Renal pelvis (tissue), 4 donors: ENCODE results near the gene AMMECR1. TPM values are rescaled to one million over a fixed set of nuclear protein-coding genes. Genes with fewer than 3 reads are reported as not detected.
"Not testable (repeated sequence)": the region's sequence is repeated elsewhere in the genome, so short reads cannot be mapped to it uniquely, and the experiment has no call there.

ENCODE experiments used
- DNase-seq: peaks from one replicate; pipeline ENCODE4 v3.0.0-alpha.2; 2013
- polyA plus RNA-seq, 3 donors: library from polyadenylated mRNA; unstranded; fragments of 120-200 nt; gene quantifications; one replicate each; pipeline ENCODE4 v1.2.1, GENCODE V29; 2013; ENCODE audit not compliant: insufficient read length in 3 of 3

Gene AMMECR1
- polyA plus RNA-seq, 3 donors = 17.7 to 18.8 (median 18.6) TPM

GRCh38 chrX:110175146-110175545, 142.7 kb downstream of the AMMECR1 start:
- no peak for DNase-seq

GRCh38 chrX:110173192-110174175, 144.4 kb downstream of the AMMECR1 start:
- no peak for DNase-seq

- no peak for DNase-seq
Measured at GRCh38 chrX:110172215-110172614, 145.7 kb downstream of the AMMECR1 start.

GRCh38 chrX:110171442-110171841, 146.4 kb downstream of the AMMECR1 start:
- no peak for DNase-seq

- no peak for DNase-seq
Measured at GRCh38 chrX:110170029-110170428, 147.9 kb downstream of the AMMECR1 start.

- DNase-seq = no peak
Measured at GRCh38 chrX:110168585-110168984, 149.3 kb downstream of the AMMECR1 start.

GRCh38 chrX:110167952-110168451, 149.9 kb downstream of the AMMECR1 start:
- DNase-seq = no peak

GRCh38 chrX:110163488-110163887, 154.4 kb downstream of the AMMECR1 start:
- no peak for DNase-seq

GRCh38 chrX:110162867-110163266, 155.0 kb downstream of the AMMECR1 start:
- DNase-seq = no peak

GRCh38 chrX:110162131-110162530, 155.8 kb downstream of the AMMECR1 start:
- no peak for DNase-seq

GRCh38 chrX:110161361-110161686, 156.6 kb downstream of the AMMECR1 start:
- DNase-seq = no peak

- no peak for DNase-seq
Measured at GRCh38 chrX:110159865-110160264, 158.0 kb downstream of the AMMECR1 start.

- DNase-seq = no peak
Measured at GRCh38 chrX:110159235-110159634, 158.7 kb downstream of the AMMECR1 start.

- DNase-seq = no peak
Measured at GRCh38 chrX:110157444-110157843, 160.4 kb downstream of the AMMECR1 start.

- DNase-seq = no peak
Measured at GRCh38 chrX:110156167-110156754, 161.6 kb downstream of the AMMECR1 start.

GRCh38 chrX:110155759-110156158, 162.1 kb downstream of the AMMECR1 start:
- no peak for DNase-seq

GRCh38 chrX:110154328-110154727, 163.6 kb downstream of the AMMECR1 start:
- DNase-seq = not testable (repeated sequence)

- no peak for DNase-seq
Measured at GRCh38 chrX:110153896-110154295, 164.0 kb downstream of the AMMECR1 start.

GRCh38 chrX:110153244-110153643, 164.6 kb downstream of the AMMECR1 start:
- DNase-seq = no peak

- peak; percentile 55 for DNase-seq
Measured at GRCh38 chrX:110146521-110146920, 171.4 kb downstream of the AMMECR1 start.

- DNase-seq = peak; percentile 20
Measured at GRCh38 chrX:110145854-110146253, 172.0 kb downstream of the AMMECR1 start.

GRCh38 chrX:110145311-110145710, 172.6 kb downstream of the AMMECR1 start:
- DNase-seq = no peak
